Liver (tissue), 9 donors: ENCODE results near the gene ENAH. TPM values are rescaled to one million over a fixed set of nuclear protein-coding genes. Genes with fewer than 3 reads are reported as not detected.

Source experiments
- DNase-seq: peaks from one replicate; pipeline ENCODE4 v3.0.0-alpha.2; 2017; ENCODE audit warnings: low spot score
- H3K27ac ChIP-seq, 2 donors: one replicate each; pipeline ENCODE4 v1.7.0; 2013; ENCODE audit warnings: inconsistent platforms in 2 of 2, low read length in 2 of 2, control low read depth in 1 of 2, low read depth in 1 of 2, mild to moderate bottlenecking in 1 of 2
- H3K27me3 ChIP-seq, 4 donors: one replicate each; pipeline versions ENCODE4 v1.6.1 to v1.7.0; 2013; ENCODE audit warnings: low read length in 3 of 4, inconsistent platforms in 1 of 4, mild to moderate bottlenecking in 1 of 4, moderate library complexity in 1 of 4; ENCODE audit not compliant: control insufficient read depth in 4 of 4, insufficient read depth in 4 of 4
- H3K36me3 ChIP-seq, 4 donors: one replicate each; pipeline versions ENCODE4 v1.6.1 to v1.7.0; 2013; ENCODE audit warnings: low read length in 3 of 4, mild to moderate bottlenecking in 3 of 4, low read depth in 1 of 4, moderate library complexity in 1 of 4; ENCODE audit not compliant: control insufficient read depth in 4 of 4, insufficient read depth in 3 of 4
- H3K4me1 ChIP-seq, 4 donors: one replicate each; pipeline versions ENCODE4 v1.6.1 to v1.7.0; 2013; ENCODE audit warnings: low read length in 3 of 4, mild to moderate bottlenecking in 3 of 4, moderate library complexity in 1 of 4; ENCODE audit not compliant: control insufficient read depth in 4 of 4, insufficient read depth in 4 of 4
- H3K4me3 ChIP-seq, 3 donors: one replicate each; pipeline versions ENCODE4 v1.6.1 to v1.7.0; 2013; ENCODE audit warnings: low read length in 3 of 3, control low read depth in 1 of 3, low read depth in 1 of 3, mild to moderate bottlenecking in 1 of 3
- H3K9ac ChIP-seq, 2 donors: one replicate each; pipeline ENCODE4 v1.7.0; 2013; ENCODE audit warnings: low read length in 2 of 2, mild to moderate bottlenecking in 2 of 2, moderate library complexity in 2 of 2, control low read depth in 1 of 2, low read depth in 1 of 2
- H3K9me3 ChIP-seq, 4 donors: one replicate each; pipeline versions ENCODE4 v1.6.1 to v1.7.0; 2013; ENCODE audit warnings: low read length in 3 of 4; ENCODE audit not compliant: control insufficient read depth in 4 of 4
- CTCF ChIP-seq: fragments of 150-350 bp; IDR thresholded peaks from 2 replicates; pipeline ENCODE4 v1.5.1; 2017; ENCODE audit warnings: improper control_type of control experiment, low read depth, low read length; ENCODE audit not compliant: missing input control
- EGR1 ChIP-seq, 2 donors: IDR thresholded peaks; 2 replicates each; pipeline ENCODE4 v1.6.1; 2016 to 2018; ENCODE audit warnings: antibody characterized with exemption in 2 of 2, low read depth in 2 of 2
- FOXA1 ChIP-seq: IDR thresholded peaks from 2 replicates; pipeline ENCODE4 v1.6.1; 2016; ENCODE audit warnings: antibody characterized with exemption
- GABPA ChIP-seq, 2 donors: IDR thresholded peaks in 1 of 2; conservative IDR thresholded peaks in 1 of 2; 2 replicates each; pipeline ENCODE4 v1.6.1; 2016; ENCODE audit warnings: antibody characterized with exemption in 2 of 2, mild to moderate bottlenecking in 1 of 2, moderate library complexity in 1 of 2
- HNF4A ChIP-seq, 2 donors: conservative IDR thresholded peaks; 2 replicates each; pipeline ENCODE4 v1.6.1; 2016; ENCODE audit warnings: antibody characterized with exemption in 2 of 2, mild to moderate bottlenecking in 2 of 2
- JUND ChIP-seq, 2 donors: IDR thresholded peaks; 2 replicates each; pipeline ENCODE4 v1.6.1; 2016; ENCODE audit warnings: antibody characterized with exemption in 2 of 2
- NR2F2 ChIP-seq: IDR thresholded peaks from 2 replicates; pipeline ENCODE4 v1.6.1; 2016; ENCODE audit warnings: antibody characterized with exemption
- RAD21 ChIP-seq, 2 donors: IDR thresholded peaks; 2 replicates each; pipeline ENCODE4 v1.6.1; 2016; ENCODE audit warnings: antibody characterized with exemption in 2 of 2, mild to moderate bottlenecking in 2 of 2
- RXRA ChIP-seq, 2 donors: IDR thresholded peaks; 2 replicates each; pipeline ENCODE4 v1.6.1; 2017 to 2018; ENCODE audit warnings: antibody characterized with exemption in 2 of 2, mild to moderate bottlenecking in 1 of 2
- TAF1 ChIP-seq: conservative IDR thresholded peaks from 2 replicates; pipeline ENCODE4 v1.6.1; 2016; ENCODE audit warnings: antibody characterized with exemption, mild to moderate bottlenecking
- YY1 ChIP-seq: IDR thresholded peaks from 2 replicates; pipeline ENCODE4 v1.6.1; 2016; ENCODE audit warnings: antibody characterized with exemption, mild to moderate bottlenecking
- WGBS: extraction: QIAGEN DNeasy Blood & Tissue Kit; methylation state at CpG from one replicate; pipeline ENCODE4 v1.1.7; 2013; 5-methylcytosine and 5-hydroxymethylcytosine counted together
- polyA plus RNA-seq, 2 donors: library from polyadenylated mRNA; stranded (reverse) in 1 of 2; unstranded in 1 of 2; fragments of 200-250 nt in 1 of 2; fragments of >200 nt in 1 of 2; fragmentation: Nextera tagmentation in 1 of 2; extraction: Ambion mirVana in 1 of 2; gene quantifications; one replicate each; pipeline versions ENCODE4 v1.2.1 to v1.2.3, GENCODE V29; 2013 to 2015
- total RNA-seq, 2 donors: library from RNA; depleted of rRNA; stranded (reverse); fragments of >200 nt; gene quantifications; one replicate each; pipeline ENCODE4 v1.2.3, GENCODE V29; 2014
- TF ChIP-seq, protein P1 (sequence below): IDR thresholded peaks from 2 replicates; pipeline ENCODE4 v1.6.1; 2016; ENCODE audit warnings: antibody characterized with exemption
- TF ChIP-seq, protein P2 (sequence below): IDR thresholded peaks from 2 replicates; pipeline ENCODE4 v1.6.1; 2016; ENCODE audit warnings: antibody characterized with exemption
- TF ChIP-seq, protein P3 (sequence below): IDR thresholded peaks from 2 replicates; pipeline ENCODE4 v1.6.1; 2016; ENCODE audit warnings: antibody characterized with exemption
- TF ChIP-seq, protein P4 (sequence below): IDR thresholded peaks from 2 replicates; pipeline ENCODE4 v1.6.1; 2016; ENCODE audit warnings: antibody characterized with exemption, mild to moderate bottlenecking
- donor health status: healthy.
- donor health status: healthy.
- donor health status: healthy.
- donor health status: healthy.
- donor health status: healthy.

ENAH gene
- total and polyA plus RNA-seq, 4 donors, result 2.8 to 8.4 (median 4.5) TPM

- no peak overlapping the region for H3K4me3 ChIP-seq
- H3K4me1 ChIP-seq, result no peaks in the 10 kb centered on the region
- no peak overlapping the region for H3K9ac ChIP-seq
- TF ChIP-seq JUND (IDR thresholded peaks at IDR 0.05), result no peak
- no peak for TF ChIP-seq HNF4A (conservative IDR thresholded peaks at IDR 0.05)
- TF ChIP-seq NR2F2, result no peak
- TF ChIP-seq RAD21 (IDR thresholded peaks at IDR 0.05), result no peak
- no peak for TF ChIP-seq GABPA (IDR thresholded peaks at IDR 0.05 in 1 of 2, conservative IDR thresholded peaks at IDR 0.05 in 1 of 2)
- TF ChIP-seq, protein P1, sequence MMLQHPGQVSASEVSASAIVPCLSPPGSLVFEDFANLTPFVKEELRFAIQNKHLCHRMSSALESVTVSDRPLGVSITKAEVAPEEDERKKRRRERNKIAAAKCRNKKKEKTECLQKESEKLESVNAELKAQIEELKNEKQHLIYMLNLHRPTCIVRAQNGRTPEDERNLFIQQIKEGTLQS, result no peak
- no peak for TF ChIP-seq RXRA (IDR thresholded peaks at IDR 0.05)
- no peak for TF ChIP-seq YY1
- TF ChIP-seq TAF1, result no peak
- no peak for TF ChIP-seq FOXA1
- TF ChIP-seq, protein P2, sequence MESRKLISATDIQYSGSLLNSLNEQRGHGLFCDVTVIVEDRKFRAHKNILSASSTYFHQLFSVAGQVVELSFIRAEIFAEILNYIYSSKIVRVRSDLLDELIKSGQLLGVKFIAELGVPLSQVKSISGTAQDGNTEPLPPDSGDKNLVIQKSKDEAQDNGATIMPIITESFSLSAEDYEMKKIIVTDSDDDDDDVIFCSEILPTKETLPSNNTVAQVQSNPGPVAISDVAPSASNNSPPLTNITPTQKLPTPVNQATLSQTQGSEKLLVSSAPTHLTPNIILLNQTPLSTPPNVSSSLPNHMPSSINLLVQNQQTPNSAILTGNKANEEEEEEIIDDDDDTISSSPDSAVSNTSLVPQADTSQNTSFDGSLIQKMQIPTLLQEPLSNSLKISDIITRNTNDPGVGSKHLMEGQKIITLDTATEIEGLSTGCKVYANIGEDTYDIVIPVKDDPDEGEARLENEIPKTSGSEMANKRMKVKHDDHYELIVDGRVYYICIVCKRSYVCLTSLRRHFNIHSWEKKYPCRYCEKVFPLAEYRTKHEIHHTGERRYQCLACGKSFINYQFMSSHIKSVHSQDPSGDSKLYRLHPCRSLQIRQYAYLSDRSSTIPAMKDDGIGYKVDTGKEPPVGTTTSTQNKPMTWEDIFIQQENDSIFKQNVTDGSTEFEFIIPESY, result no peak
- TF ChIP-seq, protein P3, sequence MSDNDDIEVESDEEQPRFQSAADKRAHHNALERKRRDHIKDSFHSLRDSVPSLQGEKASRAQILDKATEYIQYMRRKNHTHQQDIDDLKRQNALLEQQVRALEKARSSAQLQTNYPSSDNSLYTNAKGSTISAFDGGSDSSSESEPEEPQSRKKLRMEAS, result no peak
- TF ChIP-seq CTCF, result no peak
- TF ChIP-seq, protein P4, sequence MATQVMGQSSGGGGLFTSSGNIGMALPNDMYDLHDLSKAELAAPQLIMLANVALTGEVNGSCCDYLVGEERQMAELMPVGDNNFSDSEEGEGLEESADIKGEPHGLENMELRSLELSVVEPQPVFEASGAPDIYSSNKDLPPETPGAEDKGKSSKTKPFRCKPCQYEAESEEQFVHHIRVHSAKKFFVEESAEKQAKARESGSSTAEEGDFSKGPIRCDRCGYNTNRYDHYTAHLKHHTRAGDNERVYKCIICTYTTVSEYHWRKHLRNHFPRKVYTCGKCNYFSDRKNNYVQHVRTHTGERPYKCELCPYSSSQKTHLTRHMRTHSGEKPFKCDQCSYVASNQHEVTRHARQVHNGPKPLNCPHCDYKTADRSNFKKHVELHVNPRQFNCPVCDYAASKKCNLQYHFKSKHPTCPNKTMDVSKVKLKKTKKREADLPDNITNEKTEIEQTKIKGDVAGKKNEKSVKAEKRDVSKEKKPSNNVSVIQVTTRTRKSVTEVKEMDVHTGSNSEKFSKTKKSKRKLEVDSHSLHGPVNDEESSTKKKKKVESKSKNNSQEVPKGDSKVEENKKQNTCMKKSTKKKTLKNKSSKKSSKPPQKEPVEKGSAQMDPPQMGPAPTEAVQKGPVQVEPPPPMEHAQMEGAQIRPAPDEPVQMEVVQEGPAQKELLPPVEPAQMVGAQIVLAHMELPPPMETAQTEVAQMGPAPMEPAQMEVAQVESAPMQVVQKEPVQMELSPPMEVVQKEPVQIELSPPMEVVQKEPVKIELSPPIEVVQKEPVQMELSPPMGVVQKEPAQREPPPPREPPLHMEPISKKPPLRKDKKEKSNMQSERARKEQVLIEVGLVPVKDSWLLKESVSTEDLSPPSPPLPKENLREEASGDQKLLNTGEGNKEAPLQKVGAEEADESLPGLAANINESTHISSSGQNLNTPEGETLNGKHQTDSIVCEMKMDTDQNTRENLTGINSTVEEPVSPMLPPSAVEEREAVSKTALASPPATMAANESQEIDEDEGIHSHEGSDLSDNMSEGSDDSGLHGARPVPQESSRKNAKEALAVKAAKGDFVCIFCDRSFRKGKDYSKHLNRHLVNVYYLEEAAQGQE, result no peak
- TF ChIP-seq EGR1 (IDR thresholded peaks at IDR 0.05; ENCODE audit: low read depth in 2 of 2), result no peak
- H3K27ac ChIP-seq, result no peak overlapping the region
- no peak for DNase-seq
- H3K9me3 ChIP-seq, result no peaks in the 10 kb centered on the region
- WGBS, result 83% methylated on average over 17 of the region's 17 CpGs
- H3K36me3 ChIP-seq, result no peaks in the 10 kb centered on the region
- H3K27me3 ChIP-seq, result no peaks in the 10 kb centered on the region
Observed at GRCh38 chr1:225580238-225581099, 72.5 kb downstream of the ENAH start.
